Mesendoderm (in vitro differentiated cells): ENCODE measurements around the gene IRAG1.

Experiments
- DNase-seq: peaks from one replicate; pipeline ENCODE4 v3.0.0; 2013
- H2AK5ac ChIP-seq: 2 replicates; pipeline ENCODE4 v1.6.1; 2013; ENCODE audit warnings: low read length, inconsistent platforms
- H2BK120ac ChIP-seq: 2 replicates; pipeline ENCODE4 v1.6.1; 2013; ENCODE audit warnings: low read depth, mild to moderate bottlenecking, low read length, moderate library complexity, mixed read lengths
- H2BK15ac ChIP-seq: replicated peaks from 2 replicates; pipeline ENCODE4 v1.6.1; 2013; ENCODE audit warnings: low read depth, mild to moderate bottlenecking, moderate library complexity
- H2BK5ac ChIP-seq: 2 replicates; pipeline ENCODE4 v1.6.1; 2013; ENCODE audit warnings: low read length, inconsistent platforms
- H3K18ac ChIP-seq: 2 replicates; pipeline ENCODE4 v1.6.1; 2013; ENCODE audit warnings: mild to moderate bottlenecking, low read length, mixed read lengths
- H3K23ac ChIP-seq: one replicate; pipeline ENCODE4 v1.6.1; 2013; ENCODE audit warnings: low read length
- H3K27ac ChIP-seq: 2 replicates; pipeline ENCODE4 v1.5.1; 2013; ENCODE audit warnings: low read depth, mild to moderate bottlenecking, inconsistent platforms, low read length, moderate library complexity
- H3K27me3 ChIP-seq: 2 replicates; pipeline ENCODE4 v1.6.1; 2013; ENCODE audit warnings: low read length, control low read depth, mild to moderate bottlenecking, inconsistent platforms; ENCODE audit not compliant: insufficient read depth, poor library complexity
- H3K36me3 ChIP-seq: 2 replicates; pipeline ENCODE4 v1.6.1; 2013; ENCODE audit warnings: low read length, inconsistent platforms; ENCODE audit not compliant: control insufficient read depth, insufficient read depth
- H3K4ac ChIP-seq: one replicate; pipeline ENCODE4 v1.6.1; 2013; ENCODE audit warnings: low read depth, mild to moderate bottlenecking, low read length, moderate library complexity
- H3K4me1 ChIP-seq: 2 replicates; pipeline ENCODE4 v1.6.1; 2013; ENCODE audit warnings: low read depth, low read length, inconsistent platforms; ENCODE audit not compliant: control insufficient read depth
- H3K4me2 ChIP-seq: 2 replicates; pipeline ENCODE4 v1.6.1; 2013; ENCODE audit warnings: low read length
- H3K4me3 ChIP-seq: 2 replicates; pipeline ENCODE4 v1.5.1; 2013; ENCODE audit warnings: mild to moderate bottlenecking, low read length
- H3K56ac ChIP-seq: one replicate; pipeline ENCODE4 v1.6.1; 2013; ENCODE audit warnings: low read length
- H3K79me1 ChIP-seq: 2 replicates; pipeline ENCODE4 v1.6.1; 2013; ENCODE audit warnings: low read length, inconsistent platforms
- H3K79me2 ChIP-seq: 2 replicates; pipeline ENCODE4 v1.6.1; 2013; ENCODE audit warnings: mild to moderate bottlenecking, low read length; ENCODE audit not compliant: control insufficient read depth, insufficient read depth
- H3K9ac ChIP-seq: 2 replicates; pipeline ENCODE4 v1.6.1; 2013; ENCODE audit warnings: low read length, inconsistent platforms
- H4K5ac ChIP-seq: one replicate; pipeline ENCODE4 v1.6.1; 2013; ENCODE audit warnings: low read length
- H4K8ac ChIP-seq: one replicate; pipeline ENCODE4 v1.6.1; 2013; ENCODE audit warnings: low read depth, mild to moderate bottlenecking, control low read depth, low read length, moderate library complexity
- WGBS: extraction: QIAGEN DNeasy Blood & Tissue Kit; methylation state at CpG from one replicate; pipeline ENCODE4 v1.1.7; 2013; ENCODE audit warnings: low lambda C conversion rate, missing lambda C conversion rate; ENCODE audit not compliant: insufficient coverage; ENCODE audit errors: extremely low coverage; 5-methylcytosine and 5-hydroxymethylcytosine counted together

The IRAG1 gene

DNA sequence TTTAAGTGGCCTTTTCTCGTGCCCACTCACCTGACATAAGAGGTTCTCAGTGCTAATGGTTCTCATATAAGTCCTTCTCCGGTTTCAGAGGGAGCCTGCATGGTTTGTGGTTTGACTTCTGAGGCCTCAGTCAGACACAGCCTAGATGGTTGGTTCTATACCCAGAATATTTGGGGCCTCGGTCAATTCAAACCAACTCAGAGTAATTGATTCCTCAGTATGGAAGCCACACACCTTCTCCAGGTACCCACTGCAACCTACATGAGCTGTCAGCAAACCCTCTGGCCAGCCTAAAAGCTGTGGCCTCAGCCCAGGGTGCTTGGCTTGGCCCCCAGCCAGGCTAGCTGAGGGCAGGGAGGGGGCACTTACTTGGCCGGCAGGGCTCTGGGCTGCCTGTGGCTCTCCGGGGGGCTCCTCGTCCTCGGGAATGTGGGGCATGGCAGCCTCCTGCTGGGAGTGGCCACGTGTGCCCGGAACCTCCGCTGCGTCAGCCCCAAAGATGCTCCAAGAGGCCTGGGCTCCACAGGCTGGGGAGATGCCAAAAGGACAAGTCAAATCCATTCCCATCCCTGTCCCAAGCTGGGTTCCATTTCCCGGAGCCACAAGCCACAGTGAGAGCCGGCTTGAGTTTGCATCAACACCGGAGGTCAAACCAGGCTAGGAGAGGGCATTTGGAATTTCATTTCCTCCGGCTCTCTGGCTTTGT, 41.7 kb downstream of the IRAG1 start:
- H3K4me3 ChIP-seq = no peak overlapping the region
- no CpG with 5 or more reads among the region's 15 CpGs for WGBS

DNA sequence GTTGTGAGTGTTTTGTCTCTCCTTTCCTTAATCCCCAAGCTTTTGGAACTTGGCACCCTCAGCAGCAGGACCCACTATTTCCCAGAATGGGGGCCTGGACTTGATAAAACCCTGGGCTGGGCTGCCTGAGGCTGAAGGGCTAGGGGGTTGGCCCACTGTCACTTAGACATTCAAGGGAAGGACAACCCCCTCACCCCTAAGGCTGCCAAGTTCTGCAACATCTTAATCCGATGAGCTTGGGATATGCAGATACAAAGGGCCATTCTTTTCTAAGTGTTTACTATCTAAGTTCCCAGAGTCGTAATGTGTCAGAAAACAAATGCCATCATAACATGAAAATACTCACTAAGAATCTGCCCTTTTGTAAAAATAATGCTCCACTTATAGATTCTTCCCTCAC, 42.9 kb downstream of the IRAG1 start:
- Histone ChIP-seq H3K36me3 (no peaks in the 10 kb centered on the region), H4K5ac (no peak overlapping the region), H3K27me3 (no peaks in the 10 kb centered on the region), H3K18ac (no peak overlapping the region), H4K8ac (no peak overlapping the region), H3K4ac (no peak overlapping the region), H2BK15ac (no peak overlapping the region), H2BK5ac (no peak overlapping the region), H3K4me2 (no peak overlapping the region), H3K4me1 (no peaks in the 10 kb centered on the region), H3K79me2 (no peaks in the 10 kb centered on the region), H3K23ac (no peak overlapping the region), H2BK120ac (no peak overlapping the region), H2AK5ac (no peak overlapping the region), H3K9ac (no peak overlapping the region), H3K4me3 (no peak overlapping the region), H3K56ac (no peak overlapping the region), H3K27ac (no peak overlapping the region), H3K79me1 (no peaks in the 10 kb centered on the region)
- DNase-seq = peak; percentile 46
- WGBS = no CpG with 5 or more reads among the region's 2 CpGs

More for the DNA sequence above, 41.7 kb downstream of the IRAG1 start:
- no peaks in the 10 kb centered on the region for H3K79me2 ChIP-seq
- H3K36me3 ChIP-seq = no peaks in the 10 kb centered on the region
- no peak overlapping the region for H3K18ac ChIP-seq
- no peak overlapping the region for H3K4me2 ChIP-seq
- no peak overlapping the region for H3K27ac ChIP-seq
- no peak overlapping the region for H4K8ac ChIP-seq
- H3K4ac ChIP-seq = no peak overlapping the region
- H3K23ac ChIP-seq = no peak overlapping the region
- H4K5ac ChIP-seq = no peak overlapping the region
- H2BK5ac ChIP-seq = no peak overlapping the region
- H2BK15ac ChIP-seq = no peak overlapping the region
- no peaks in the 10 kb centered on the region for H3K4me1 ChIP-seq
- no peak overlapping the region for H2BK120ac ChIP-seq
- H3K56ac ChIP-seq = no peak overlapping the region
- H3K79me1 ChIP-seq = no peaks in the 10 kb centered on the region
- no peak overlapping the region for H2AK5ac ChIP-seq
- no peak for DNase-seq
- no peaks in the 10 kb centered on the region for H3K27me3 ChIP-seq
- no peak overlapping the region for H3K9ac ChIP-seq

DNA sequence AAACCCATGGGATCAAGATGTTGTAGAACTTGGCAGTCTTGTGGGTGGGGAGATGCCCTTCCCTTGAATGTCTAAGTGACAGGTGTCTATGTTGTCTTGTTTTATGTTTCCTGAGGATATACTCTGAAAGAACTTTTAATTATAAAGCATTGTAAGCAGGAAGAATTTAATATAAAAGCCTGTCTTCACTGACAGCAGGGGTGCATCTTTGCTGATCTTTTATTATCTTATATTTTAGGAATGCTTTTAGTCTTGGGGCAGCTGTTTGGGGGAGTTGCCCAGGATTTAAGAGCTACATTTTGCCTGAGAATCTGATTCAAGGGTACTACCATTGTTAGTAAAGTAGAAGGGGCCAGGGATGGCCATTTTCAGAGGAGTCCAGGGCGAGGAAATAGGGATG, 43.4 kb downstream of the IRAG1 start:
- Histone ChIP-seq H3K4me3 (no peak overlapping the region), H3K4ac (no peak overlapping the region), H2AK5ac (no peak overlapping the region), H2BK5ac (no peak overlapping the region), H3K79me2 (no peaks in the 10 kb centered on the region), H3K36me3 (no peaks in the 10 kb centered on the region), H3K56ac (no peak overlapping the region), H4K8ac (no peak overlapping the region), H2BK15ac (no peak overlapping the region), H3K27ac (no peak overlapping the region), H3K4me1 (no peaks in the 10 kb centered on the region), H3K9ac (no peak overlapping the region), H4K5ac (no peak overlapping the region), H3K27me3 (no peaks in the 10 kb centered on the region), H2BK120ac (no peak overlapping the region), H3K23ac (no peak overlapping the region), H3K79me1 (no peaks in the 10 kb centered on the region), H3K18ac (no peak overlapping the region), H3K4me2 (no peak overlapping the region)
- no CpG with 5 or more reads among the region's 1 CpG for WGBS
- no peak for DNase-seq

DNA sequence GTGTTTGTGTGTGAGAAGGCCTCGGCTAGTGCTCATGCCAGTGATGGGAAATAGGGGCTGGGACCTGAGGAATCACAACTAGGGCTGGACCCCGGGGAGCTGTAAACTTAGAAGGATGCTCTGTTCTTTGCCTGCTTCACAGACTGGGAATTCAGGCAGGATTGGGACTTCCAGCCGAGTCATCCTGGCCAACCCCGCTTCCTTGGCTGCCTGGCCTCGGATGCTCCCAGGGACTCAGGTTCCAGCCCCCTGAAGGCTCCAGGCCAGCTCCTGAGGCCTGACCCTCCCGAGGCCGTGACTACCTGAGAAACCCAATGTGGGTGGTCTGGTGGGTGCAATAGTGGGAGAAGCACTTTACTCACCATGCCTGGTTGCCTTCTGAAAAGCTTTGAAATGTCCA, 44.7 kb downstream of the IRAG1 start:
- Histone ChIP-seq H3K79me2 (no peaks in the 10 kb centered on the region), H3K18ac (no peak overlapping the region), H3K36me3 (peaks cover 2% of the 10 kb centered on the region), H3K9ac (no peak overlapping the region), H3K27ac (no peak overlapping the region), H4K8ac (no peak overlapping the region), H3K79me1 (no peaks in the 10 kb centered on the region), H2BK5ac (no peak overlapping the region), H3K4ac (no peak overlapping the region), H4K5ac (no peak overlapping the region), H3K4me2 (no peak overlapping the region), H2BK120ac (no peak overlapping the region), H2AK5ac (no peak overlapping the region), H3K27me3 (no peaks in the 10 kb centered on the region), H3K56ac (no peak overlapping the region), H3K4me3 (no peak overlapping the region), H3K23ac (no peak overlapping the region), H3K4me1 (no peaks in the 10 kb centered on the region), H2BK15ac (no peak overlapping the region)
- no peak for DNase-seq
- WGBS = no CpG with 5 or more reads among the region's 7 CpGs

DNA sequence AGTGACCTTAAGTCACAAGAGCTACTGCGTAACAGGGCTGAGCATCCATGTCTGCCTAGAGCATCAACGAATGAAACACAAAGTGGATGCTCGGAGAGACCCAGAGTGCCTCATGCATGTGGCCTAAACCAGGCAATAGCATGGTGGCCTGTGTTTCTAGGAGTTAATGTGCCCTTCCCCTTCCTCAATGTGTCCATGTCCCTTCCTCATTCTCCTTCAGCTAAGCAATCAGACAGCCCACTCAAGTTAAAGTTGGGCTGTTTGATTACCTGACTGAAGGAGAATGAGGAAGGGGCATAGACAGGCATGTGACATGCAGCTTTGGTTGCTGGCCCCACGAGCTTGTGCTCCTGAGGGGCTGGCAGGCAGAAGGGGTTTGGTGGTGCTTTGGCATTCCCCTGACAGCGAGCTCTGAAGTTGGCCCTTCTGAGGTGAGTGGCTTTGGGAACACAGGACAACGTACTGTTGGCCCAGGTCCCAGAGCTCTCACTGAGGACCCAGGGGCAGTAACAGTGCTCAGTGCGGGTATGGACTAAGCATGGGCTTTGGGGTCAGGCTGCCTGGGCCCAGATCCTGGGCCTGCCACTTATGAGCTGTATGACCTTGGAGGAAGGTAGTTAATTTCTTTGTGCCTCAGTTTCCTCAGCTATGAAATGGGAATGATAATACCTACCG, 46.7 kb downstream of the IRAG1 start:
- no peak for DNase-seq
- Histone ChIP-seq H3K36me3 (peaks cover 2% of the 10 kb centered on the region), H2BK15ac (no peak overlapping the region), H3K23ac (no peak overlapping the region), H3K27me3 (no peaks in the 10 kb centered on the region), H3K27ac (no peak overlapping the region), H2BK120ac (no peak overlapping the region), H3K9ac (no peak overlapping the region), H3K18ac (no peak overlapping the region), H4K5ac (no peak overlapping the region), H4K8ac (no peak overlapping the region), H3K4ac (no peak overlapping the region), H3K4me2 (no peak overlapping the region), H3K79me1 (no peaks in the 10 kb centered on the region), H2BK5ac (no peak overlapping the region), H3K56ac (no peak overlapping the region), H3K4me1 (no peaks in the 10 kb centered on the region), H3K4me3 (no peak overlapping the region), H2AK5ac (no peak overlapping the region), H3K79me2 (no peaks in the 10 kb centered on the region)
- no CpG with 5 or more reads among the region's 8 CpGs for WGBS

DNA sequence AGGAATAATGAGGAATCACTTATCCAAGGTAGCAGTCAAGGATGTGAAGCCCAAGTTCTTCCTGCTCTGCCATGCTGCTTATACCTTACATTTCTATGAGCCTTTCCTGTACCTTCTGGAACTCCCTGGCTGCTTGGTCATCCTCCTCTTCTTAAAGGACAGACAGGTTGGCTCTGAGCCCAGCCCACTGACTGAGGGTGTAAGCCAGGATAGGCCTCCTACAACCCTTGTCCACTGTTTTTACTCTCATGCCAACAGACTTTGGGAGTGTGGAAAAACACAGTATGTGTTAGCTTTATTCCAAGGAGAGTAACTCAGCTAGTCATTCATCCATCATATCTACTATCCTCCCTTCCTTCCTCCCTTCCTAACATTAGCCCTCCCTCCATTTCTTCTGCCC, 47.5 kb downstream of the IRAG1 start:
- Histone ChIP-seq H3K79me2 (no peaks in the 10 kb centered on the region), H3K4me1 (no peaks in the 10 kb centered on the region), H2BK15ac (no peak overlapping the region), H2BK120ac (no peak overlapping the region), H3K36me3 (peaks cover 2% of the 10 kb centered on the region), H4K8ac (no peak overlapping the region), H2BK5ac (no peak overlapping the region), H3K27ac (no peak overlapping the region), H3K9ac (no peak overlapping the region), H4K5ac (no peak overlapping the region), H3K4me3 (no peak overlapping the region), H3K4ac (no peak overlapping the region), H3K79me1 (no peaks in the 10 kb centered on the region), H3K27me3 (no peaks in the 10 kb centered on the region), H3K56ac (no peak overlapping the region), H3K18ac (no peak overlapping the region), H3K4me2 (no peak overlapping the region), H3K23ac (no peak overlapping the region), H2AK5ac (no peak overlapping the region)
- DNase-seq = no peak
